Testis (tissue), 3 donors: ENCODE results near the gene CCDC14. TPM values are rescaled to one million over a fixed set of nuclear protein-coding genes. Genes with fewer than 3 reads are reported as not detected.
"Not testable (repeated sequence)": the region's sequence is repeated elsewhere in the genome, so short reads cannot be mapped to it uniquely, and the experiment has no call there.

Experiments
- DNase-seq: peaks from one replicate; pipeline ENCODE4 v3.0.0-alpha.2; 2019
- H3K27ac ChIP-seq, 2 donors: fragments of 200-600 bp; sonication (generic); one replicate each; pipeline ENCODE4 v1.5.1; 2019
- H3K27me3 ChIP-seq: fragments of 200-600 bp; sonication (generic); one replicate; pipeline ENCODE4 v1.5.1; 2019
- H3K36me3 ChIP-seq: fragments of 200-600 bp; sonication (generic); one replicate; pipeline ENCODE4 v1.5.1; 2017; ENCODE audit warnings: low read depth; ENCODE audit errors: missing control alignments
- H3K4me1 ChIP-seq: fragments of 200-600 bp; sonication (generic); one replicate; pipeline ENCODE4 v1.5.1; 2019
- H3K4me3 ChIP-seq, 2 donors: fragments of 200-600 bp; sonication (generic); one replicate each; pipeline ENCODE4 v1.5.1; 2017 to 2019
- H3K9me3 ChIP-seq: fragments of 200-600 bp; sonication (generic); one replicate; pipeline ENCODE4 v1.5.1; 2017
- CTCF ChIP-seq, 3 experiments: fragments of 450-650 bp in 2 of 3; fragments of 200-600 bp in 1 of 3; sonication (generic) in 1 of 3; IDR thresholded peaks; one replicate each; pipeline ENCODE4 v1.5.1; 2016 to 2019; ENCODE audit warnings: antibody characterized with exemption in 3 of 3, mild to moderate bottlenecking in 2 of 3, moderate library complexity in 1 of 3
- POLR2A ChIP-seq: fragments of 450-650 bp; IDR thresholded peaks from one replicate; pipeline ENCODE4 v1.6.1; 2017; ENCODE audit warnings: antibody characterized with exemption, mild to moderate bottlenecking, moderate library complexity
- WGBS, 2 donors: methylation state at CpG; one replicate each; pipeline ENCODE4 v1.1.5; 2018; 5-methylcytosine and 5-hydroxymethylcytosine counted together
- intact Hi-C: fragments of 100-400 bp; cut with DNase I; formaldehyde crosslinking; loops from one replicate; pipeline ENCODE4 v1.15.1; 2023; ENCODE audit warnings: low total_unique reads
- polyA plus RNA-seq: library from polyadenylated mRNA; stranded (reverse); fragments of 350-450 nt; fragmentation: Illumina TruSeq; extraction: RNeasy Lipid Tissue Mini Kit (QIAGEN cat#74804); gene quantifications from one replicate; pipeline ENCODE4 v1.2.3, GENCODE V29; 2014; ENCODE audit warnings: low read depth, low replicate concordance; ENCODE audit not compliant: insufficient read depth
- total RNA-seq, 2 donors: library from RNA; depleted of rRNA; stranded (reverse); fragments of >200 nt; gene quantifications; one replicate each; pipeline ENCODE4 v1.2.3, GENCODE V29; 2016

Gene CCDC14
- total and polyA plus RNA-seq, 3 donors from 2014 or later, result 33.3 to 101 (median 63.7) TPM

GRCh38 chr3:123993818-123994217 lies 32.8 kb upstream of the CCDC14 start:
- Histone ChIP-seq H3K27ac (no peak overlapping the region), H3K27me3 (no peaks in the 10 kb centered on the region), H3K36me3 (no peaks in the 10 kb centered on the region), H3K4me3 (no peak overlapping the region), H3K4me1 (no peaks in the 10 kb centered on the region), H3K9me3 (no peaks in the 10 kb centered on the region)
- intact Hi-C loops, result no loop called here
- TF ChIP-seq CTCF (IDR thresholded peaks at IDR 0.05) (no peak), POLR2A (no peak)
- no peak for DNase-seq
- 80% methylated on average over 1 of the region's 1 CpG for WGBS, 2 donors

GRCh38 chr3:123991730-123992588 lies 30.9 kb upstream of the CCDC14 start, which contains the start of gene ROPN1:
ROPN1 (minus strand) TSS chr3:123992124; CDS start chr3:123980481, 11,643 bp downstream.
- H3K4me3 ChIP-seq, DNase-seq: not testable (repeated sequence)
- 2 to 9% methylated on average over 6 of the region's 49 CpGs for WGBS, 2 donors

GRCh38 chr3:123986427-123986826 lies 25.4 kb upstream of the CCDC14 start:
- Histone ChIP-seq H3K27me3 (no peaks in the 10 kb centered on the region), H3K36me3 (no peaks in the 10 kb centered on the region), H3K4me1 (no peaks in the 10 kb centered on the region), H3K27ac (no peak overlapping the region), H3K4me3 (no peak overlapping the region), H3K9me3 (no peaks in the 10 kb centered on the region)
- TF ChIP-seq POLR2A (no peak), CTCF (IDR thresholded peaks at IDR 0.05) (no peak)
- intact Hi-C loops, result no loop called here
- WGBS, 2 donors, result 84 to 85% methylated on average over 3 of the region's 3 CpGs
- DNase-seq, result no peak

More at GRCh38 chr3:123991730-123992588, 30.9 kb upstream of the CCDC14 start, which contains the start of gene ROPN1:
- H3K9me3 ChIP-seq, H3K4me1 ChIP-seq, H3K36me3 ChIP-seq, intact Hi-C loops, H3K27ac ChIP-seq, H3K27me3 ChIP-seq: not testable (repeated sequence)

- TF ChIP-seq POLR2A (no peak), CTCF (IDR thresholded peaks at IDR 0.05) (no peak)
- DNase-seq, result no peak
- H3K9me3 ChIP-seq, result no peaks in the 10 kb centered on the region
- no peak overlapping the region for H3K4me3 ChIP-seq
- no peaks in the 10 kb centered on the region for H3K27me3 ChIP-seq
- H3K36me3 ChIP-seq, result no peaks in the 10 kb centered on the region
- WGBS, 2 donors, result 90 to 94% methylated on average over 3 of the region's 3 CpGs
- H3K4me1 ChIP-seq, result no peaks in the 10 kb centered on the region
- no peak overlapping the region for H3K27ac ChIP-seq
- intact Hi-C loops, result no loop called here
Measured at GRCh38 chr3:123984957-123985356, 23.9 kb upstream of the CCDC14 start.

- no peaks in the 10 kb centered on the region for H3K27me3 ChIP-seq
- DNase-seq, result no peak
- 94 to 95% methylated on average over 1 of the region's 1 CpG for WGBS, 2 donors
- intact Hi-C loops, result no loop called here
- no peak overlapping the region for H3K4me3 ChIP-seq
- H3K4me1 ChIP-seq, result no peaks in the 10 kb centered on the region
- no peaks in the 10 kb centered on the region for H3K36me3 ChIP-seq
- no peaks in the 10 kb centered on the region for H3K9me3 ChIP-seq
- H3K27ac ChIP-seq, result no peak overlapping the region
- TF ChIP-seq CTCF (IDR thresholded peaks at IDR 0.05) (no peak), POLR2A (no peak)
Measured at GRCh38 chr3:123984350-123984749, 23.3 kb upstream of the CCDC14 start.

GRCh38 chr3:123981317-123981716 lies 20.3 kb upstream of the CCDC14 start:
- H3K9me3 ChIP-seq, H3K36me3 ChIP-seq, DNase-seq, H3K27me3 ChIP-seq, intact Hi-C loops, H3K27ac ChIP-seq, H3K4me1 ChIP-seq, H3K4me3 ChIP-seq: not testable (repeated sequence)
- WGBS, 2 donors, result 80 to 81% methylated on average over 4 of the region's 4 CpGs
